ENCODE measurements around the gene CRYGB.

CRYGB gene

GRCh38 chr2:208136716-208137094 lies 9.3 kb downstream of the CRYGB start:
- ChIA-PET POLR2A (no interaction called here), CTCF (no interaction called here)
- no peak for DNase-seq (ENCODE audit: extremely low spot score)
- TF ChIP-seq TARDBP (IDR thresholded peaks at IDR 0.05) (no peak), HDGF (IDR thresholded peaks at IDR 0.05; ENCODE audit: borderline replicate concordance) (no peak), FOXM1 (IDR thresholded peaks at IDR 0.05; ENCODE audit: borderline replicate concordance) (no peak), ELF4 (IDR thresholded peaks at IDR 0.05) (no peak), ARNT (IDR thresholded peaks at IDR 0.05) (no peak), L3MBTL2 (conservative IDR thresholded peaks at IDR 0.05) (no peak), FOXK2 (IDR thresholded peaks at IDR 0.05) (no peak), LEF1 (IDR thresholded peaks at IDR 0.05; ENCODE audit: borderline replicate concordance) (no peak), NFRKB (IDR thresholded peaks at IDR 0.05) (no peak), ZNF384 (IDR thresholded peaks at IDR 0.05) (no peak), SUZ12 (IDR thresholded peaks at IDR 0.05) (no peak)

GRCh38 chr2:208135794-208136715 lies 9.9 kb downstream of the CRYGB start:
- no peak for DNase-seq (ENCODE audit: extremely low spot score)
- ChIA-PET CTCF (no interaction called here), POLR2A (no interaction called here)
- TF ChIP-seq FOXM1 (IDR thresholded peaks at IDR 0.05; ENCODE audit: borderline replicate concordance) (no peak), FOXA1 (IDR thresholded peaks at IDR 0.05) (no peak), HDGF (IDR thresholded peaks at IDR 0.05; ENCODE audit: borderline replicate concordance) (no peak), BHLHE40 (IDR thresholded peaks at IDR 0.05; ENCODE audit: borderline replicate concordance) (no peak), LEF1 (IDR thresholded peaks at IDR 0.05; ENCODE audit: borderline replicate concordance) (no peak), ZNF384 (IDR thresholded peaks at IDR 0.05) (no peak), CTBP1 (IDR thresholded peaks at IDR 0.05; ENCODE audit: borderline replicate concordance) (no peak), SUZ12 (IDR thresholded peaks at IDR 0.05) (no peak), NFRKB (IDR thresholded peaks at IDR 0.05) (no peak), SP1 (IDR thresholded peaks at IDR 0.05) (no peak), TARDBP (IDR thresholded peaks at IDR 0.05) (no peak), ARNT (IDR thresholded peaks at IDR 0.05) (no peak), L3MBTL2 (conservative IDR thresholded peaks at IDR 0.05) (no peak), ELF4 (IDR thresholded peaks at IDR 0.05) (no peak)
- TF ChIP-seq, protein P1, sequence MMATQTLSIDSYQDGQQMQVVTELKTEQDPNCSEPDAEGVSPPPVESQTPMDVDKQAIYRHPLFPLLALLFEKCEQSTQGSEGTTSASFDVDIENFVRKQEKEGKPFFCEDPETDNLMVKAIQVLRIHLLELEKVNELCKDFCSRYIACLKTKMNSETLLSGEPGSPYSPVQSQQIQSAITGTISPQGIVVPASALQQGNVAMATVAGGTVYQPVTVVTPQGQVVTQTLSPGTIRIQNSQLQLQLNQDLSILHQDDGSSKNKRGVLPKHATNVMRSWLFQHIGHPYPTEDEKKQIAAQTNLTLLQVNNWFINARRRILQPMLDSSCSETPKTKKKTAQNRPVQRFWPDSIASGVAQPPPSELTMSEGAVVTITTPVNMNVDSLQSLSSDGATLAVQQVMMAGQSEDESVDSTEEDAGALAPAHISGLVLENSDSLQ (IDR thresholded peaks at IDR 0.05), result no peak

- TF ChIP-seq, protein P1 (IDR thresholded peaks at IDR 0.05), result no peak
- no peak for TF ChIP-seq NFRKB (IDR thresholded peaks at IDR 0.05)
- no peak for TF ChIP-seq FOXA1 (IDR thresholded peaks at IDR 0.05)
- no peak for TF ChIP-seq ZNF384 (IDR thresholded peaks at IDR 0.05)
- no peak for TF ChIP-seq HDGF (IDR thresholded peaks at IDR 0.05; ENCODE audit: borderline replicate concordance)
- no peak for TF ChIP-seq CTBP1 (IDR thresholded peaks at IDR 0.05; ENCODE audit: borderline replicate concordance)
- TF ChIP-seq SP1 (IDR thresholded peaks at IDR 0.05), result no peak
- no peak for TF ChIP-seq SUZ12 (IDR thresholded peaks at IDR 0.05)
- TF ChIP-seq TARDBP (IDR thresholded peaks at IDR 0.05), result no peak
- no peak for TF ChIP-seq FOXK2 (IDR thresholded peaks at IDR 0.05)
- no peak for TF ChIP-seq L3MBTL2 (conservative IDR thresholded peaks at IDR 0.05)
- no peak for TF ChIP-seq ARNT (IDR thresholded peaks at IDR 0.05)
- no peak for TF ChIP-seq BHLHE40 (IDR thresholded peaks at IDR 0.05; ENCODE audit: borderline replicate concordance)
- TF ChIP-seq FOXM1 (IDR thresholded peaks at IDR 0.05; ENCODE audit: borderline replicate concordance), result no peak
- no peak for TF ChIP-seq ELF4 (IDR thresholded peaks at IDR 0.05)
- TF ChIP-seq LEF1 (IDR thresholded peaks at IDR 0.05; ENCODE audit: borderline replicate concordance), result no peak
- ChIA-PET POLR2A (no interaction called here), CTCF (interaction anchor here (0.8 to 1.2 kb wide), 2 partner anchors 8 to 33 kb away, joined by 3 read pairs; no protein-coding TSS in a partner anchor)
- no peak for DNase-seq (ENCODE audit: extremely low spot score)
Measured at GRCh38 chr2:208134928-208135586, 10.9 kb downstream of the CRYGB start.

DNA sequence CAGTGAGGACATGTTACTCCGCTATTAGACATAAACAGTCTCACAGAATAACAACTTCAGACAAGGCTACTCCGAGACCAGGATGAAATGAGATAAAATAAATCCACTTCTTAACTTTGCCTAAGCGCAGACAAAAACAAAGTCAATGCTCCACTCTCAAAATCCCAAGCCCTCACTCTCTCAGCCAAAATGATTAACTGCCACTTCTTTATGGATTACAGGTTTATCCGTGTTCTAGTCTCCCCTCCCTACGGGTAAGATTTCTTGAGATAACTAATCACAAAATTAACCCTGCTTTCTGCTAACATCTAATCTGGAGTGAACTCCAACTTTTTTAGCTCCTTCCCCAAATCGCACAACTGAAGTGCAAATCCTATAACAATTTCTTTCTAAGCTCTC lies 15.2 kb downstream of the CRYGB start:
- CTCF ChIA-PET, result interaction anchor here (0.6 kb wide), 1 partner anchor 14 kb away, joined by 3 read pairs; no protein-coding TSS in a partner anchor

More for the DNA sequence above, 15.2 kb downstream of the CRYGB start:
- POLR2A ChIA-PET, result no interaction called here
- no peak for DNase-seq (ENCODE audit: extremely low spot score)
- no peak for TF ChIP-seq NFRKB (IDR thresholded peaks at IDR 0.05)
- TF ChIP-seq ARNT (IDR thresholded peaks at IDR 0.05), result no peak
- no peak for TF ChIP-seq SP1 (IDR thresholded peaks at IDR 0.05)
- TF ChIP-seq L3MBTL2 (conservative IDR thresholded peaks at IDR 0.05), result no peak
- TF ChIP-seq HDGF (IDR thresholded peaks at IDR 0.05; ENCODE audit: borderline replicate concordance), result no peak
- TF ChIP-seq, protein P1 (IDR thresholded peaks at IDR 0.05), result no peak
- TF ChIP-seq FOXK2 (IDR thresholded peaks at IDR 0.05), result no peak

All from HEK293T (cell line).